ENCODE measurements around the gene ADAM12. TPM values are rescaled to one million over a fixed set of nuclear protein-coding genes. Genes with fewer than 3 reads are reported as not detected.

ADAM12 gene
- total RNA-seq, 1 experiment from 2014 or later = not detected

GRCh38 chr10:126341491-126341890, 46.8 kb downstream of the ADAM12 start (continued):
- TF ChIP-seq SP1 (IDR thresholded peaks at IDR 0.05; ENCODE audit: low read depth) = no peak
- no peak for TF ChIP-seq CBX3 (IDR thresholded peaks at IDR 0.05; ENCODE audit: low read depth)
- no peak for TF ChIP-seq JUND (IDR thresholded peaks at IDR 0.05)

- Histone ChIP-seq H3K27ac (ENCODE audit: low read depth, low read length) (no peak overlapping the region), H3K79me2 (ENCODE audit: insufficient read depth, low read length) (no peaks in the 10 kb centered on the region), H2AFZ (ENCODE audit: low read depth, low read length, poor library complexity, severe bottlenecking) (no peak overlapping the region), H3K4me1 (ENCODE audit: control insufficient read depth in 1 of 2, insufficient read depth in 2 of 2, low read length in 2 of 2) (no peaks in the 10 kb centered on the region), H3K27me3 (ENCODE audit: insufficient read depth, low read length) (peaks cover 52% of the 10 kb centered on the region), H3K9me3 (ENCODE audit: control insufficient read depth in 1 of 2, insufficient read depth in 1 of 2, low read depth in 1 of 2, low read length in 2 of 2) (no peaks in the 10 kb centered on the region), H3K4me3 (replicated peaks in 1 of 2; ENCODE audit: low read depth in 1 of 2, low read length in 2 of 2) (no peak overlapping the region), H3K9me2 (ENCODE audit: insufficient read depth) (no peaks in the 10 kb centered on the region), H3K9ac (ENCODE audit: low read length) (no peak overlapping the region), H4K20me1 (ENCODE audit: insufficient read depth) (no peaks in the 10 kb centered on the region), H3K4me2 (ENCODE audit: low read length) (no peak overlapping the region), H3K36me3 (ENCODE audit: control insufficient read depth in 1 of 2, insufficient read depth in 2 of 2, low read length in 2 of 2) (no peaks in the 10 kb centered on the region)
- ATAC-seq = no peak
- RAD21 ChIA-PET (ENCODE audit: low non-redundant PET in 1 of 2, low total read pairs in 2 of 2, uncharacterized antibody in 2 of 2, unreplicated experiment in 2 of 2) = no interaction called here
- POLR2A ChIA-PET = no interaction called here
- DNase-seq (ENCODE audit: low read depth, low spot score) = no peak
- CTCF ChIA-PET = no interaction called here
- intact Hi-C loops (cut with micrococcal nuclease) = no loop called here
- no peak for TF ChIP-seq JUND (IDR thresholded peaks at IDR 0.05)
- TF ChIP-seq SIN3A (IDR thresholded peaks at IDR 0.05; ENCODE audit: low read depth) = no peak
- TF ChIP-seq MAX (IDR thresholded peaks at IDR 0.05) = no peak
- no peak for TF ChIP-seq ELF1 (IDR thresholded peaks at IDR 0.05; ENCODE audit: borderline replicate concordance, low read depth)
- no peak for TF ChIP-seq ATF3 (IDR thresholded peaks at IDR 0.05)
- TF ChIP-seq REST (IDR thresholded peaks at IDR 0.05; ENCODE audit: low read depth) = no peak
- no peak for TF ChIP-seq POLR2AphosphoS5 (IDR thresholded peaks at IDR 0.05; ENCODE audit: low read depth, low read length)
- no peak for TF ChIP-seq ZBTB33 (IDR thresholded peaks at IDR 0.05; ENCODE audit: extremely low read depth, insufficient replicate concordance, low read length)
- TF ChIP-seq CTCF (IDR thresholded peaks at IDR 0.05 in 2 of 3, conservative IDR thresholded peaks at IDR 0.05 in 1 of 3; ENCODE audit: borderline replicate concordance in 1 of 3, insufficient read depth in 1 of 3, low read depth in 2 of 3, low read length in 2 of 3) = no peak
- TF ChIP-seq EGR1 (IDR thresholded peaks at IDR 0.05; ENCODE audit: low read depth) = no peak
- no peak for TF ChIP-seq CBX3 (IDR thresholded peaks at IDR 0.05; ENCODE audit: low read depth)
- TF ChIP-seq RAD21 (IDR thresholded peaks at IDR 0.05; ENCODE audit: low read depth) = no peak
- no peak for TF ChIP-seq EZH2phosphoT487 (IDR thresholded peaks at IDR 0.05; ENCODE audit: borderline replicate concordance)
- no peak for TF ChIP-seq POLR2A (IDR thresholded peaks at IDR 0.05; ENCODE audit: borderline replicate concordance, extremely low read depth, insufficient read depth, insufficient read length)
- TF ChIP-seq SRF (IDR thresholded peaks at IDR 0.05; ENCODE audit: low read depth) = no peak
- no TSS peak for BruUV-seq (replicated peaks)
Observed at GRCh38 chr10:126337251-126337810, 50.9 kb downstream of the ADAM12 start.
